Brain pericyte (primary cell): ENCODE measurements around the gene SLC44A3.

ENCODE experiments used
- DNase-seq: peaks from one replicate; pipeline ENCODE4 v3.0.0-alpha.2; 2012; ENCODE audit warnings: low read depth, low spot score

The SLC44A3 gene

GRCh38 chr1:94907136-94907535 lies 87.0 kb downstream of the SLC44A3 start:
- no peak for DNase-seq

- DNase-seq = no peak
Observed at GRCh38 chr1:94908190-94908589, 88.0 kb downstream of the SLC44A3 start.

GRCh38 chr1:94908965-94909364 lies 88.8 kb downstream of the SLC44A3 start:
- no peak for DNase-seq

- DNase-seq = no peak
Observed at GRCh38 chr1:94909486-94909885, 89.3 kb downstream of the SLC44A3 start.

- no peak for DNase-seq
Observed at GRCh38 chr1:94912263-94913184, 92.4 kb downstream of the SLC44A3 start.

GRCh38 chr1:94917251-94917650 lies 97.1 kb downstream of the SLC44A3 start:
- DNase-seq = no peak

- no peak for DNase-seq
Observed at GRCh38 chr1:94919241-94920030, 99.3 kb downstream of the SLC44A3 start.

- no peak for DNase-seq
Observed at GRCh38 chr1:94920061-94920460, 99.9 kb downstream of the SLC44A3 start.

- no peak for DNase-seq
Observed at GRCh38 chr1:94921977-94922376, 101.8 kb downstream of the SLC44A3 start.

GRCh38 chr1:94922761-94923331 lies 102.7 kb downstream of the SLC44A3 start:
- DNase-seq = no peak

- no peak for DNase-seq
Observed at GRCh38 chr1:94925004-94925403, 104.8 kb downstream of the SLC44A3 start.

GRCh38 chr1:94925561-94926125 lies 105.5 kb downstream of the SLC44A3 start:
- no peak for DNase-seq

- no peak for DNase-seq
Observed at GRCh38 chr1:94926126-94926914, 106.2 kb downstream of the SLC44A3 start.

- DNase-seq = peak; percentile 74
Observed at GRCh38 chr1:94926915-94927404, 106.8 kb downstream of the SLC44A3 start, which contains the start of gene CNN3. TSS of gene CNN3 (minus strand) at chr1:94927110. CDS start at chr1:94926894, 216 bp downstream.

GRCh38 chr1:94927405-94928175 lies 107.4 kb downstream of the SLC44A3 start:
- DNase-seq = peak; percentile 29

- no peak for DNase-seq
Observed at GRCh38 chr1:94928293-94928939, 108.3 kb downstream of the SLC44A3 start.

GRCh38 chr1:94929351-94930217 lies 109.4 kb downstream of the SLC44A3 start:
- DNase-seq = no peak

- DNase-seq = no peak
Observed at GRCh38 chr1:94931254-94931841, 111.2 kb downstream of the SLC44A3 start.
